RKO (cell line): Measurements from ENCODE around the gene FLG.
"Not testable (repeated sequence)": the region's sequence is repeated elsewhere in the genome, so short reads cannot be mapped to it uniquely, and the experiment has no call there.

Source experiments
- DNase-seq: peaks from one replicate; pipeline ENCODE4 v3.0.0-alpha.2; 2016; ENCODE audit warnings: low spot score

FLG gene

DNA sequence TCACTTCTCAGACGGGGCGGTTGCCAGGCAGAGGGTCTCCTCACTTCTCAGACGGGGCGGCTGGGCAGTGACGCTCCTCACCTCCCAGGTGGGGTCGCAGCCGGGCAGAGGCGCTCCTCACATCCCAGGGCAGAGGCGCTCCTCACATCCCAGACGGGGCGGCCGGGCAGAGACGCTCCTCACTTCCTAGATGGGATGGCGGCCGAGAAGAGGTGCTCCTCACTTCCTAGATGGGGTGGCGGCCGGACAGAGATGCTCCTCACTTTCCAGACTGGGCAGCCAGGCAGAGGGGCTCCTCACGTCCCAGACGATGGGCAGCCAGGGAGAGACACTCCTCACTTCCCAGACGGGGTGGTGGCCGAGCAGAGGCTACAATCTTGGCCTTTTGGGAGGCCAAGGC lies 68.6 kb downstream of the FLG start:
- DNase-seq = not testable (repeated sequence)
